ENCODE results near the gene SAMD4A. TPM values are rescaled to one million over a fixed set of nuclear protein-coding genes. Genes with fewer than 3 reads are reported as not detected.

The SAMD4A gene
- total RNA-seq, 3 donors from 2014 or later = 28.5 to 44.6 (median 36.2) TPM

DNA sequence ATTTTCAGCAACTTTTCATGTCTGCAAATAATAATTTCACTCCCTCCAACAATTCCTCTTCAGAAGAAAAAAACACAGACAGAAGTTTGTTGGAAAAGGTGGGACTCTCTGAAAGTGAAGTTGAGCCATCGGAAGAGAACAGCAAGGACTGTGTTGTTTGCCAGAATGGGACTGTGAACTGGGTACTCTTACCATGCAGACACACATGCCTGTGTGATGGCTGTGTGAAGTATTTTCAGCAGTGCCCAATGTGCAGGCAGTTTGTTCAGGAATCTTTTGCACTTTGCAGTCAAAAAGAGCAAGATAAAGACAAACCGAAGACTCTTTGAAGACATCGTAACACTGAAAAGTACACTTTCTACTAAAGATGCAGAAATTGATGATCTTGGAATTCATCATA is 28.9 kb upstream of the SAMD4A start:
- Histone ChIP-seq H3K9me3 (no peaks in the 10 kb centered on the region), H3K4me1 (no peaks in the 10 kb centered on the region), H3K27ac (no peak overlapping the region), H3K36me3 (peaks cover 9% of the 10 kb centered on the region), H3K27me3 (no peaks in the 10 kb centered on the region), H3K4me3 (no peak overlapping the region)
- intact Hi-C loops (cut with DNase I; ENCODE audit: low total_unique reads) = no loop called here
- no peak for DNase-seq (ENCODE audit: low spot score in 2 of 2)
- TF ChIP-seq POLR2AphosphoS5 (IDR thresholded peaks at IDR 0.05) (no peak), POLR2A (IDR thresholded peaks at IDR 0.05) (no peak)

DNA sequence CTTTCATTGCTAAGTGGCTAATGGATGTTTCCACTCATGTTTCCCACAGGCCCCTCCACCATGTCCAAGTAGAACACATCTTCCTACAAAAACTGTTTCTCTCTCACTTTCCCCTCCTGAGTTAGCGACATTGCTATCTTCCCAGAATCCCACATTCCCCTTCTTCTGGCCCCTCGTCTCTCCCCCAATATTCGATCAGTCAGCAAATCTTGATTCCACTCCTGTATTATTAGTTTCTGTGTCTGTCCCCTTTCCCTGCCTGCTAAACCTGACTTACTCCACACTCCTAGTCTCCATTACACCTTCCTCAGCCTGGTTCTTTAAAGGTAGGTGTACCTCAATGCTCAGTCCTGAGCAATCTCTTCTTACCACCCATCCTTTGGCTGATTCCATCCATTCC is 19.3 kb upstream of the SAMD4A start:
- intact Hi-C loops (cut with DNase I; ENCODE audit: low total_unique reads) = no loop called here
- DNase-seq (ENCODE audit: low spot score in 2 of 2) = no peak
- Histone ChIP-seq H3K36me3 (no peaks in the 10 kb centered on the region), H3K27me3 (no peaks in the 10 kb centered on the region), H3K4me1 (no peaks in the 10 kb centered on the region), H3K27ac (no peak overlapping the region), H3K4me3 (no peak overlapping the region), H3K9me3 (no peaks in the 10 kb centered on the region)
- TF ChIP-seq POLR2A (IDR thresholded peaks at IDR 0.05) = no peak

DNA sequence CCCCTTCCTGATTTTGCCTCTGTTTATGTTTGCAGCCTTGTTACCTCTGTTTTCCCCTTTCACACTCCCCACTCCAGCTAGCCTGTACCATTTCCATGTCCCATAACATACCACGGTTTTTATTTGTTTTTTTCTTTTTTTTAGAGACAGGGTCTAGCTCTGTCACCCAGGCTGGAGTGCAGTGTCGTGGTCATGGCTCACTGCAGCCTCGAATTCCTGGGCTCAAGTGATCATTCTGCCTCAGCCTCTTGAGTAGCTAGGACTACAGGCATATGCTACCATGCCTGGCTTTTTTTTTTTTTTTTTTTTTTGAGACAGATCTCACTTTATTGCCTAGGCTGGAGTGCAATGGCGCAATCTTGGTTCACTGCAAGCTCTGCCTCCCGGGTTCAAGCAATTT is 18.4 kb upstream of the SAMD4A start:
- no peak for TF ChIP-seq POLR2A (IDR thresholded peaks at IDR 0.05)
- TF ChIP-seq POLR2AphosphoS5 (IDR thresholded peaks at IDR 0.05) = no peak
- no peak for TF ChIP-seq CTCF (IDR thresholded peaks at IDR 0.05)
- H3K9me3 ChIP-seq = no peaks in the 10 kb centered on the region
- intact Hi-C loops (cut with DNase I; ENCODE audit: low total_unique reads) = no loop called here
- H3K27ac ChIP-seq = no peak overlapping the region
- no peak for DNase-seq (ENCODE audit: low spot score in 2 of 2)
- no peaks in the 10 kb centered on the region for H3K36me3 ChIP-seq
- H3K4me1 ChIP-seq = no peaks in the 10 kb centered on the region
- no peak overlapping the region for H3K4me3 ChIP-seq
- no peaks in the 10 kb centered on the region for H3K27me3 ChIP-seq

GRCh38 chr14:54549862-54550261 is 17.1 kb upstream of the SAMD4A start:
- no peak for DNase-seq (ENCODE audit: low spot score in 2 of 2)
- Histone ChIP-seq H3K27me3 (no peaks in the 10 kb centered on the region), H3K4me3 (no peak overlapping the region), H3K36me3 (no peaks in the 10 kb centered on the region), H3K9me3 (no peaks in the 10 kb centered on the region), H3K4me1 (no peaks in the 10 kb centered on the region), H3K27ac (no peak overlapping the region)
- TF ChIP-seq CTCF (IDR thresholded peaks at IDR 0.05) (no peak), POLR2AphosphoS5 (IDR thresholded peaks at IDR 0.05) (no peak), POLR2A (IDR thresholded peaks at IDR 0.05) (no peak)
- intact Hi-C loops (cut with DNase I; ENCODE audit: low total_unique reads) = no loop called here

- no peak for DNase-seq (ENCODE audit: low spot score in 2 of 2)
- intact Hi-C loops (cut with DNase I; ENCODE audit: low total_unique reads) = no loop called here
- no peaks in the 10 kb centered on the region for H3K4me1 ChIP-seq
- no peak overlapping the region for H3K4me3 ChIP-seq
- H3K27ac ChIP-seq = no peak overlapping the region
- no peaks in the 10 kb centered on the region for H3K9me3 ChIP-seq
- TF ChIP-seq POLR2AphosphoS5 (IDR thresholded peaks at IDR 0.05) (no peak), POLR2A (IDR thresholded peaks at IDR 0.05) (no peak), CTCF (IDR thresholded peaks at IDR 0.05) (no peak)
- H3K36me3 ChIP-seq = no peaks in the 10 kb centered on the region
- H3K27me3 ChIP-seq = no peaks in the 10 kb centered on the region
These were observed 16.4 kb upstream of the SAMD4A start for GRCh38 chr14:54550514-54550913.

GRCh38 chr14:54554401-54554800 is 12.5 kb upstream of the SAMD4A start:
- Histone ChIP-seq H3K4me3 (no peak overlapping the region), H3K36me3 (no peaks in the 10 kb centered on the region), H3K27me3 (no peaks in the 10 kb centered on the region), H3K4me1 (no peaks in the 10 kb centered on the region), H3K9me3 (no peaks in the 10 kb centered on the region), H3K27ac (no peak overlapping the region)
- intact Hi-C loops (cut with DNase I; ENCODE audit: low total_unique reads) = no loop called here
- TF ChIP-seq POLR2AphosphoS5 (IDR thresholded peaks at IDR 0.05) (no peak), CTCF (IDR thresholded peaks at IDR 0.05) (no peak), POLR2A (IDR thresholded peaks at IDR 0.05) (no peak)
- no peak for DNase-seq (ENCODE audit: low spot score in 2 of 2)
